ENCODE results near the gene RHOA. TPM values are rescaled to one million over a fixed set of nuclear protein-coding genes. Genes with fewer than 3 reads are reported as not detected.

The RHOA gene
- total and polyA plus RNA-seq, 2 of the 13 experiments (the other 11 are each of a cell fraction or from before 2014, with no cell fraction given), result 131 to 177 TPM

DNA sequence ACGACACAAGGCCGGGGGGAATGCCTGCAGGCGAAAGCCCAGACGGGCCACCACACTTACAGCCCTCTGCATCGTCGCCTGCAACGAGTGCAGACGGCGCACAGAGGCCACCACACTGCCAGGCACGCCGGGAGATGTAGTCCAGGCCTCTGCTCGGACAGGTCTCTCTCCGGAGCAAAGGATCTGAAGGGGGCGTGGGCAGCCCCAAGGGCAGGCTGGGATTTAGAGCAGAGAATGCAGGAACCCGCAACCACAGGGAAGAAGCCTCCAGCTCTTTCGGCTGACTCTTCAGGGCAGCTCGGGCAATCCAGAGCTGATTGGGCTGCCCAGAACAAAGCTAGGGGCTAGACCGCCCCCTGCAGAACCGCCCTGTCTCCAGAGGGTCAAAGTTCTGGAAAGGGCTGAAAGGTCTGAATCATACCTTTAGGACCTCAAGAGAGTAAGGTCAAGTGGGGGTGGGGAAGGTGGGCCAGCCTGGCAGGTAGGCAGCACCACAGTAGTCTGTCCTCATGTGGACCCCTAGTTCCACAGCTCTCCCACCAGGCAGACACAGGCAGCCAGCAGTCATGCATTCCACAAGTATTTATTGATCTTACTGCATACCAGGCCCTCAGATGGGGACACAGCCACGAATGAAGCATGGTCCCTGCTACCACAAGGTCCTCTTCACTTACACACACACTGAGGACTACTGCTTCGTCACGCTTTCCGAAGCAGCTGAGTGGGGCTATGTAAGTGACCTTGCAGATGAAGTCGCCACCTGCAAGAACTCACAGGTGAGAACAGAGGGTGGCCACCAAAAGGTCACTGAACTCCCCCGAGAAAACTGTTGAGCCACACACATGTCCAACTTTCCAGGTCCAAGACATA is 10.8 kb upstream of the RHOA start, which contains the start of gene AMT (continued):
- TF ChIP-seq MAFK (conservative IDR thresholded peaks at IDR 0.05 in 1 of 2, IDR thresholded peaks at IDR 0.05 in 1 of 2; ENCODE audit: low read length in 2 of 2), result no peak
- no peak for TF ChIP-seq GATAD2A (CRISPR knock-in tag; IDR thresholded peaks at IDR 0.05)
- TF ChIP-seq CEBPG (CRISPR knock-in tag; IDR thresholded peaks at IDR 0.05), result no peak
- TF ChIP-seq CC2D1A (CRISPR knock-in tag; IDR thresholded peaks at IDR 0.05), result no peak
- TF ChIP-seq IKZF1 (IDR thresholded peaks at IDR 0.05), result no peak
- TF ChIP-seq ZFY (CRISPR knock-in tag; IDR thresholded peaks at IDR 0.05), result peak; percentile 92
- TF ChIP-seq MXD4 (CRISPR knock-in tag; IDR thresholded peaks at IDR 0.05), result no peak
- TF ChIP-seq TOPORS (CRISPR knock-in tag; IDR thresholded peaks at IDR 0.05), result peak; percentile 83; the same call in 1 of the 2 replicates
- no peak for TF ChIP-seq ZKSCAN5 (CRISPR knock-in tag; IDR thresholded peaks at IDR 0.05)
- peak; percentile 99 for TF ChIP-seq TEAD3 (CRISPR knock-in tag; optimal IDR thresholded peaks at IDR 0.05; ENCODE audit: borderline replicate concordance)
- TF ChIP-seq MTA1 (CRISPR knock-in tag; IDR thresholded peaks at IDR 0.05; ENCODE audit: borderline replicate concordance), result no peak
- TF ChIP-seq, protein P1, sequence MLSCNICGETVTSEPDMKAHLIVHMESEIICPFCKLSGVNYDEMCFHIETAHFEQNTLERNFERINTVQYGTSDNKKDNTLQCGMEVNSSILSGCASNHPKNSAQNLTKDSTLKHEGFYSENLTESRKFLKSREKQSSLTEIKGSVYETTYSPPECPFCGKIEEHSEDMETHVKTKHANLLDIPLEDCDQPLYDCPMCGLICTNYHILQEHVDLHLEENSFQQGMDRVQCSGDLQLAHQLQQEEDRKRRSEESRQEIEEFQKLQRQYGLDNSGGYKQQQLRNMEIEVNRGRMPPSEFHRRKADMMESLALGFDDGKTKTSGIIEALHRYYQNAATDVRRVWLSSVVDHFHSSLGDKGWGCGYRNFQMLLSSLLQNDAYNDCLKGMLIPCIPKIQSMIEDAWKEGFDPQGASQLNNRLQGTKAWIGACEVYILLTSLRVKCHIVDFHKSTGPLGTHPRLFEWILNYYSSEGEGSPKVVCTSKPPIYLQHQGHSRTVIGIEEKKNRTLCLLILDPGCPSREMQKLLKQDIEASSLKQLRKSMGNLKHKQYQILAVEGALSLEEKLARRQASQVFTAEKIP (CRISPR knock-in tag; IDR thresholded peaks at IDR 0.05; ENCODE audit: borderline replicate concordance), result no peak
- TF ChIP-seq, protein P2, sequence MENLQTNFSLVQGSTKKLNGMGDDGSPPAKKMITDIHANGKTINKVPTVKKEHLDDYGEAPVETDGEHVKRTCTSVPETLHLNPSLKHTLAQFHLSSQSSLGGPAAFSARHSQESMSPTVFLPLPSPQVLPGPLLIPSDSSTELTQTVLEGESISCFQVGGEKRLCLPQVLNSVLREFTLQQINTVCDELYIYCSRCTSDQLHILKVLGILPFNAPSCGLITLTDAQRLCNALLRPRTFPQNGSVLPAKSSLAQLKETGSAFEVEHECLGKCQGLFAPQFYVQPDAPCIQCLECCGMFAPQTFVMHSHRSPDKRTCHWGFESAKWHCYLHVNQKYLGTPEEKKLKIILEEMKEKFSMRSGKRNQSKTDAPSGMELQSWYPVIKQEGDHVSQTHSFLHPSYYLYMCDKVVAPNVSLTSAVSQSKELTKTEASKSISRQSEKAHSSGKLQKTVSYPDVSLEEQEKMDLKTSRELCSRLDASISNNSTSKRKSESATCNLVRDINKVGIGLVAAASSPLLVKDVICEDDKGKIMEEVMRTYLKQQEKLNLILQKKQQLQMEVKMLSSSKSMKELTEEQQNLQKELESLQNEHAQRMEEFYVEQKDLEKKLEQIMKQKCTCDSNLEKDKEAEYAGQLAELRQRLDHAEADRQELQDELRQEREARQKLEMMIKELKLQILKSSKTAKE (CRISPR knock-in tag; IDR thresholded peaks at IDR 0.05; ENCODE audit: borderline replicate concordance), result 0 out of 2 replicates have a peak, but pooled peaks have one; percentile 33
- 0 out of 2 replicates have a peak, but pooled peaks have one; percentile 32 for TF ChIP-seq ZSCAN29 (CRISPR knock-in tag; conservative IDR thresholded peaks at IDR 0.05)
- no peak for TF ChIP-seq SMARCC2 (IDR thresholded peaks at IDR 0.05)
- TF ChIP-seq, protein P3, sequence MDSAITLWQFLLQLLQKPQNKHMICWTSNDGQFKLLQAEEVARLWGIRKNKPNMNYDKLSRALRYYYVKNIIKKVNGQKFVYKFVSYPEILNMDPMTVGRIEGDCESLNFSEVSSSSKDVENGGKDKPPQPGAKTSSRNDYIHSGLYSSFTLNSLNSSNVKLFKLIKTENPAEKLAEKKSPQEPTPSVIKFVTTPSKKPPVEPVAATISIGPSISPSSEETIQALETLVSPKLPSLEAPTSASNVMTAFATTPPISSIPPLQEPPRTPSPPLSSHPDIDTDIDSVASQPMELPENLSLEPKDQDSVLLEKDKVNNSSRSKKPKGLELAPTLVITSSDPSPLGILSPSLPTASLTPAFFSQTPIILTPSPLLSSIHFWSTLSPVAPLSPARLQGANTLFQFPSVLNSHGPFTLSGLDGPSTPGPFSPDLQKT (CRISPR knock-in tag; IDR thresholded peaks at IDR 0.05; ENCODE audit: borderline replicate concordance), result no peak
- TF ChIP-seq, protein P4, sequence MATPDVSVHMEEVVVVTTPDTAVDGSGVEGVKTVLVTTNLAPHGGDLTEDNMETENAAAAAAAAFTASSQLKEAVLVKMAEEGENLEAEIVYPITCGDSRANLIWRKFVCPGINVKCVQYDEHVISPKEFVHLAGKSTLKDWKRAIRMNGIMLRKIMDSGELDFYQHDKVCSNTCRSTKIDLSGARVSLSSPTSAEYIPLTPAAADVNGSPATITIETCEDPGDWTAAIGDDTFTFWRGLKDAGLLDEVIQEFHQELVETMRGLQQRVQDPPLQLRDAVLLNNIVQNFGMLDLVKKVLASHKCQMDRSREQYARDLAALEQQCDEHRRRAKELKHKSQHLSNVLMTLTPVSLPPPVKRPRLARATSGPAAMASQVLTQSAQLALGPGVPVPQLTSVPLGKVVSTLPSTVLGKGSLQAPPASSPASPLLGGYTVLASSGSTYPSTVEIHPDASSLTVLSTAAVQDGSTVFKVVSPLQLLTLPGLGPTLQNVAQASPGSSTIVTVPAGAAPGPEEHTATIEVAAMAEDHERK (CRISPR knock-in tag; IDR thresholded peaks at IDR 0.05; ENCODE audit: low read depth), result no peak
- TF ChIP-seq, protein P5, sequence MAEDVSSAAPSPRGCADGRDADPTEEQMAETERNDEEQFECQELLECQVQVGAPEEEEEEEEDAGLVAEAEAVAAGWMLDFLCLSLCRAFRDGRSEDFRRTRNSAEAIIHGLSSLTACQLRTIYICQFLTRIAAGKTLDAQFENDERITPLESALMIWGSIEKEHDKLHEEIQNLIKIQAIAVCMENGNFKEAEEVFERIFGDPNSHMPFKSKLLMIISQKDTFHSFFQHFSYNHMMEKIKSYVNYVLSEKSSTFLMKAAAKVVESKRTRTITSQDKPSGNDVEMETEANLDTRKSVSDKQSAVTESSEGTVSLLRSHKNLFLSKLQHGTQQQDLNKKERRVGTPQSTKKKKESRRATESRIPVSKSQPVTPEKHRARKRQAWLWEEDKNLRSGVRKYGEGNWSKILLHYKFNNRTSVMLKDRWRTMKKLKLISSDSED (CRISPR knock-in tag; IDR thresholded peaks at IDR 0.05), result no peak
- no peak for TF ChIP-seq FOXJ3 (CRISPR knock-in tag; IDR thresholded peaks at IDR 0.05; ENCODE audit: borderline replicate concordance)
- TF ChIP-seq CCAR2 (optimal IDR thresholded peaks at IDR 0.05; ENCODE audit: low read depth, low read length), result no peak
- peak; percentile 50 for TF ChIP-seq HNRNPLL (IDR thresholded peaks at IDR 0.05; ENCODE audit: low read depth, low read length, poor library complexity, severe bottlenecking)
- TF ChIP-seq TBL1XR1 (IDR thresholded peaks at IDR 0.05; ENCODE audit: borderline replicate concordance, low read length, partially characterized antibody), result no peak
